OCI-LY3 (cell line): ENCODE results near the gene STRADA.

Experiments
- H2AFZ ChIP-seq: fragments of 200-600, 300-600 bp; shearing (Covaris generic); 2 replicates; pipeline ENCODE4 v1.6.0; 2014; ENCODE audit warnings: antibody characterized with exemption, low read depth, low read length
- H3K27ac ChIP-seq: fragments of 200-600, 300-600 bp; sonication (generic); 2 replicates; pipeline ENCODE4 v1.5.1; 2014; ENCODE audit warnings: mild to moderate bottlenecking, low read length, moderate library complexity, mixed read lengths
- H3K27me3 ChIP-seq: fragments of 200-600, 300-600 bp; sonication (generic); 2 replicates; pipeline ENCODE4 v1.6.1; 2014; ENCODE audit warnings: low read depth, low read length, mixed read lengths
- H3K36me3 ChIP-seq: fragments of 200-600, 300-600 bp; sonication (generic); replicated peaks from 2 replicates; pipeline ENCODE3; 2014; ENCODE audit warnings: low read depth, low read length, mixed read lengths
- H3K4me1 ChIP-seq: fragments of 300-600, 200-600 bp; sonication (generic); 2 replicates; pipeline ENCODE4 v1.6.1; 2014; ENCODE audit warnings: low read length, mixed read lengths
- H3K4me2 ChIP-seq: fragments of 200-600, 300-600 bp; sonication (generic); 2 replicates; pipeline ENCODE4 v1.6.1; 2014; ENCODE audit warnings: low read length, mixed read lengths
- H3K4me3 ChIP-seq: fragments of 300-600, 200-600 bp; sonication (generic); 2 replicates; pipeline ENCODE4 v1.5.1; 2014; ENCODE audit warnings: antibody characterized with exemption, mild to moderate bottlenecking, low read length, moderate library complexity
- H3K79me2 ChIP-seq: fragments of 300-600, 200-600 bp; shearing (Covaris generic); 2 replicates; pipeline ENCODE4 v1.6.1; 2014; ENCODE audit warnings: mild to moderate bottlenecking, low read length, mixed read lengths
- H3K9ac ChIP-seq: fragments of 300-600, 200-600 bp; shearing (Covaris generic); 2 replicates; pipeline ENCODE4 v1.6.0; 2014; ENCODE audit warnings: mild to moderate bottlenecking, low read length, moderate library complexity
- H3K9me3 ChIP-seq: fragments of 200-600, 300-600 bp; shearing (Covaris generic); 2 replicates; pipeline ENCODE4 v1.6.1; 2014; ENCODE audit warnings: low read length, mixed read lengths; ENCODE audit not compliant: insufficient read depth
- H4K20me1 ChIP-seq: fragments of 200-600, 300-600 bp; sonication (generic); 2 replicates; pipeline ENCODE4 v1.6.1; 2016; ENCODE audit warnings: low read length, mixed read lengths; ENCODE audit not compliant: insufficient read depth
- EZH2phosphoT487 ChIP-seq: fragments of 200-600 bp; shearing (Covaris generic); IDR thresholded peaks from 2 replicates; pipeline ENCODE4 v1.6.1; 2018; ENCODE audit warnings: antibody characterized with exemption, mixed run types, low read depth
- TF ChIP-seq, protein P1 (sequence below): fragments of 200-600, 300-600 bp; sonication (generic); IDR thresholded peaks from 2 replicates; pipeline ENCODE4 v1.5.1; 2014; ENCODE audit warnings: antibody characterized with exemption, low read length, low read depth

Gene STRADA

DNA sequence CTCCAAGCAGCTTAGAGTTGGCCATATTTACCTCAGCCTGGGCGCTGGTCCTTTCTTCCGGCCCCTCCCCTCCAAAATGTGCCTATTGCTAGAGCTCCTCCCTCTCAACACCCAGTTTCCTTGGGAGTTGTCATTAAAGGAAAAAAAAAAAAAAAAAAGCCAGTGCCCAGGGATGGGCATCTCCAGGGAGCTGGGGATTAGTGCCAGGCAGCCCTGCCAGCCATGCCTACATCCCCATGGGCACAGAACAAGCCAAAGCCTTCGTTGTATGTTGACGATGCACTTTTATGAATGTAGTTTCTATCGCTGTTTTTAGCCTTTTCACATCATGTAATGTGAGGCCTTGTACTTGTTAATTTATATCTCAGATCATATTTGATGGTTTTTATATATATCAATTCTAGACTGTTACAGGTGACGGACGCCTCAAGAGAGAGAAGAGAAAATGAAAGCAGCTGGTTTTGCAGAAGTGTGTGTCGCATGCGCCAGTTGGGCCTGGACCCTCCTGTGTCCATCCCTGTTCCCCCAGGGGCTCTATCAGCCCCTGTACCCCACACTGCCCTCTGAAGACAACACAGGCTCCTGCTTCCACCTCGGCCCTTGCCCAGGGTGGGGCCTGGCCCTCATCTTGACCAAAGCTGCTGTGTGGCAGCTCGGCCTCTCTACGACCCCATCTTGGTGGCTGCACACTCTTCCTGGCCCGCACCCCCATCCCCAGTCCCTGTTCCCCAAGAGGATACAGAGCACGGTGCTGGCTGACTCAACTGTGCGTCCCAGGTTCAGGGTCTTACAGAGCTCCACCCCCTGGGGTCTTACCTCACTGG lies 46.4 kb downstream of the STRADA start:
- Histone ChIP-seq H3K9ac (no peak overlapping the region), H3K36me3 (peaks cover 31% of the 10 kb centered on the region), H3K4me1 (peaks cover 39% of the 10 kb centered on the region), H3K27me3 (no peaks in the 10 kb centered on the region), H3K27ac (peak overlapping the region; percentile 6; the same call in 1 of the 2 replicates), H3K4me3 (peak overlapping the region; percentile 1; the same call in 1 of the 2 replicates), H3K4me2 (peak overlapping the region; percentile 8), H3K9me3 (no peaks in the 10 kb centered on the region), H4K20me1 (peaks cover 10% of the 10 kb centered on the region; the same call in 1 of the 2 replicates), H3K79me2 (peaks cover 20% of the 10 kb centered on the region), H2AFZ (no peak overlapping the region)
- TF ChIP-seq EZH2phosphoT487, result no peak
- TF ChIP-seq, protein P1, sequence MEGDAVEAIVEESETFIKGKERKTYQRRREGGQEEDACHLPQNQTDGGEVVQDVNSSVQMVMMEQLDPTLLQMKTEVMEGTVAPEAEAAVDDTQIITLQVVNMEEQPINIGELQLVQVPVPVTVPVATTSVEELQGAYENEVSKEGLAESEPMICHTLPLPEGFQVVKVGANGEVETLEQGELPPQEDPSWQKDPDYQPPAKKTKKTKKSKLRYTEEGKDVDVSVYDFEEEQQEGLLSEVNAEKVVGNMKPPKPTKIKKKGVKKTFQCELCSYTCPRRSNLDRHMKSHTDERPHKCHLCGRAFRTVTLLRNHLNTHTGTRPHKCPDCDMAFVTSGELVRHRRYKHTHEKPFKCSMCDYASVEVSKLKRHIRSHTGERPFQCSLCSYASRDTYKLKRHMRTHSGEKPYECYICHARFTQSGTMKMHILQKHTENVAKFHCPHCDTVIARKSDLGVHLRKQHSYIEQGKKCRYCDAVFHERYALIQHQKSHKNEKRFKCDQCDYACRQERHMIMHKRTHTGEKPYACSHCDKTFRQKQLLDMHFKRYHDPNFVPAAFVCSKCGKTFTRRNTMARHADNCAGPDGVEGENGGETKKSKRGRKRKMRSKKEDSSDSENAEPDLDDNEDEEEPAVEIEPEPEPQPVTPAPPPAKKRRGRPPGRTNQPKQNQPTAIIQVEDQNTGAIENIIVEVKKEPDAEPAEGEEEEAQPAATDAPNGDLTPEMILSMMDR, result no peak

DNA sequence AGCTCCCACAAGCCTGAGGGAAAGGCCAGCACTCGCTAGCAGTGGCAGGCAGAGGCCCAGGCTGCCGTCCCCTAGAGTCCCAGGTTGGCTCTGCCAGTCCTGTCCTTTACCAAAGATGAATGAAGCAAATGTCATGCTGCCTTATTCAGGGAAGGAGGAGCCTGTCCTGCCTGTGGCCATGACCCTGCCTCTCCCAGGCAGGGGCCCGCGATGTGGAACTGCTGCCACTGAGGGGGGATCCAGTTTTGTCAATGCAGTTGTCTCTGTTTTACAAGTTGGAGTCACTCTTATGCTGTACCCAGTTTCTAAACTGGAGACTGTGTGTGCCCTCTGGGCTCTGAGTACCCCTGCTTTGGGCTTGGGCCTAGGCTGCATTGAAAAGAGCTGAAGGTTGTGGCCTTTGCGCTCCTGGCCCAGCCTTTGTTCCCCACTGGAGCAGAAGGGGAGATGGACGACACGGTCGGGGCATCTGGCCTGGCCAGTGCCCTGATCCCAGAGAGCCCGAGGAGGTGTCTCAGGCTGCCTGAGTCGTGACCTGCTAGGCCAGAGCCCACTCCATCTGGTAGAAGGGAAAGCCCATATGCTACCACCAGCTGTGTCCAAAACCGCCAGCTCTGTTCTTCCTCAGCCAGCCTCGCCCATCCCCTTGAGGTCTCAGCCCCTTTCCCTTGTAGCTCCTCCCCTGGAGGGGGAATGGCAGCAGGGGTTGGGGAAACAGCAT lies 47.2 kb downstream of the STRADA start:
- Histone ChIP-seq H3K27ac (no peak overlapping the region), H3K4me1 (peaks cover 39% of the 10 kb centered on the region), H3K27me3 (no peaks in the 10 kb centered on the region), H2AFZ (no peak overlapping the region), H4K20me1 (peaks cover 10% of the 10 kb centered on the region; the same call in 1 of the 2 replicates), H3K9me3 (no peaks in the 10 kb centered on the region), H3K9ac (no peak overlapping the region), H3K79me2 (peaks cover 20% of the 10 kb centered on the region), H3K4me3 (no peak overlapping the region), H3K36me3 (peaks cover 36% of the 10 kb centered on the region), H3K4me2 (no peak overlapping the region)
- no peak for TF ChIP-seq EZH2phosphoT487
- TF ChIP-seq, protein P1, result no peak

DNA sequence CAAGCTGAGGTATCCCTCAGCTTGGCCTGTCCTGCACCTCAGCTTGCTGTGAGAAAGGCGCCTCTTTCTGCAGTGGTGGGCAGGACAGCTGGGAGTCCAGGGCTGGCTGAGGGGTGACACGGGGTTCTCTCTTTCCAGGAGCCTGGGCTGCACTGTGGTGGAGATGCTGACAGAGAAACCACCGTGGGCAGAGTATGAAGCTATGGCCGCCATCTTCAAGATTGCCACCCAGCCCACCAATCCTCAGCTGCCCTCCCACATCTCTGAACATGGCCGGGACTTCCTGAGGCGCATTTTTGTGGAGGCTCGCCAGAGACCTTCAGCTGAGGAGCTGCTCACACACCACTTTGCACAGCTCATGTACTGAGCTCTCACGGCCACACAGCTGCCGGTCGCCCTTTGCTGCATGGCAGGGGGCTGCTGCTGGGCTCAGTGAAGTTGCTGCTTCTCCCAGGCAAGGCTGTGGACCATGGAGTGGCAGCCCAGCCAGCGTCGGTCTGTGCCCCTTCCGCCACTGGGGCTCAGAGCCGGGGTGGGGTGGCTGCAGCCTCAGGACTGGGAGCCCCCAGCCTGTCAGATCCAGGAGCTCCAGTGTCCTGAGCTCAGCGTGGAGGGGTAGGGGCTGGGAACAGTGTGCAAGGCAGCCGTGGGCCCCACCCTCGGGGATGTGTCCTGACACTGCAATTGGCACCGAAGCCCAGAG lies 48.0 kb downstream of the STRADA start:
- H4K20me1 ChIP-seq, result peaks cover 10% of the 10 kb centered on the region; the same call in 1 of the 2 replicates
- peaks cover 45% of the 10 kb centered on the region for H3K4me1 ChIP-seq
- no peak overlapping the region for H2AFZ ChIP-seq
- no peak overlapping the region for H3K4me3 ChIP-seq
- no peaks in the 10 kb centered on the region for H3K27me3 ChIP-seq
- TF ChIP-seq EZH2phosphoT487, result no peak
- TF ChIP-seq, protein P1, result no peak
- peaks cover 13% of the 10 kb centered on the region for H3K79me2 ChIP-seq
- no peak overlapping the region for H3K4me2 ChIP-seq
- no peak overlapping the region for H3K9ac ChIP-seq
- H3K27ac ChIP-seq, result no peak overlapping the region
- H3K36me3 ChIP-seq, result peaks cover 38% of the 10 kb centered on the region
- no peaks in the 10 kb centered on the region for H3K9me3 ChIP-seq
